Measurements from ENCODE around the gene RARS1. TPM values are rescaled to one million over a fixed set of nuclear protein-coding genes. Genes with fewer than 3 reads are reported as not detected.

RARS1 gene
- polyA plus RNA-seq (2012; ENCODE audit: low read depth, missing spikeins) = 66.4 TPM

GRCh38 chr5:168486136-168486879 is at the start of gene RARS1:
Gene RARS1 (plus strand): TSS chr5:168486471. CDS start chr5:168486499, 28 bp downstream.
- FAIRE-seq (peak; percentile 96), DNase-seq (ENCODE audit: insufficient read length, low spot score) (peak; percentile 79)
- TF ChIP-seq SPI1 (IDR thresholded peaks at IDR 0.05; ENCODE audit: low read depth, low read length) (no peak), POLR2AphosphoS5 (IDR thresholded peaks at IDR 0.05; ENCODE audit: low read depth, low read length) (peak; percentile 97), PAX5 (IDR thresholded peaks at IDR 0.05; ENCODE audit: insufficient read depth, low read length, severe bottlenecking) (no peak), POLR2A (IDR thresholded peaks at IDR 0.05; ENCODE audit: low read depth, low read length) (peak; percentile 97), TAF1 (IDR thresholded peaks at IDR 0.05; ENCODE audit: low read depth, low read length) (peak; percentile 91), POU2F2 (IDR thresholded peaks at IDR 0.05; ENCODE audit: low read depth, low read length) (peak; percentile 71; the same call in 1 of the 2 replicates)

DNA sequence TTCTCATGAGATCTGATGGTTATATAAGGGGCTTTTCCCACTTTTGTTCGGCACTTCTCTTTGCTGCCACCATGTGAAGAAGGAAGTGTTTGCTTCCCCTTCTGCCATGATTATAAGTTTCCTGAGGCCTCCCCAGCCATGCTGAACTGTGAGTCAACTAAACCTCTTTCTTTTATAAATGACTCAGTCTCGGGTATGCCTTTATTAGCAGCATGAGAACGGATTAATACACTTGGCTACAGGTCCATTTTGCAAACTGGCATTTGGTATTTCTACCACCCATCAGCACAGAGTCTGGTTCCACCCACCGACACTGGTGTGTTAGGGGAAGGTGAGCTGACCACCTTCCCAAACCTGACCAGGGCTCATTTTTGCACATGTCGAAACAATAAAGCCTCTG is 47.9 kb upstream of the RARS1 start:
- FAIRE-seq (no peak), DNase-seq (ENCODE audit: insufficient read length, low spot score) (no peak)
- no peak for TF ChIP-seq POLR2AphosphoS5 (IDR thresholded peaks at IDR 0.05; ENCODE audit: low read depth, low read length)
- TF ChIP-seq POU2F2 (IDR thresholded peaks at IDR 0.05; ENCODE audit: low read depth, low read length) = no peak
- TF ChIP-seq SPI1 (IDR thresholded peaks at IDR 0.05; ENCODE audit: low read depth, low read length) = no peak
- TF ChIP-seq POLR2A (IDR thresholded peaks at IDR 0.05; ENCODE audit: low read depth, low read length) = no peak
- TF ChIP-seq TAF1 (IDR thresholded peaks at IDR 0.05; ENCODE audit: low read depth, low read length) = no peak
- no peak for TF ChIP-seq PAX5 (IDR thresholded peaks at IDR 0.05; ENCODE audit: insufficient read depth, low read length, severe bottlenecking)

- FAIRE-seq = no peak
- TF ChIP-seq POLR2AphosphoS5 (IDR thresholded peaks at IDR 0.05; ENCODE audit: low read depth, low read length) = no peak
- no peak for TF ChIP-seq TAF1 (IDR thresholded peaks at IDR 0.05; ENCODE audit: low read depth, low read length)
- TF ChIP-seq POLR2A (IDR thresholded peaks at IDR 0.05; ENCODE audit: low read depth, low read length) = no peak
- no peak for TF ChIP-seq POU2F2 (IDR thresholded peaks at IDR 0.05; ENCODE audit: low read depth, low read length)
- no peak for TF ChIP-seq SPI1 (IDR thresholded peaks at IDR 0.05; ENCODE audit: low read depth, low read length)
- no peak for TF ChIP-seq PAX5 (IDR thresholded peaks at IDR 0.05; ENCODE audit: insufficient read depth, low read length, severe bottlenecking)
- DNase-seq (ENCODE audit: insufficient read length, low spot score) = no peak
These were observed 42.7 kb upstream of the RARS1 start for GRCh38 chr5:168443533-168443932.

DNA sequence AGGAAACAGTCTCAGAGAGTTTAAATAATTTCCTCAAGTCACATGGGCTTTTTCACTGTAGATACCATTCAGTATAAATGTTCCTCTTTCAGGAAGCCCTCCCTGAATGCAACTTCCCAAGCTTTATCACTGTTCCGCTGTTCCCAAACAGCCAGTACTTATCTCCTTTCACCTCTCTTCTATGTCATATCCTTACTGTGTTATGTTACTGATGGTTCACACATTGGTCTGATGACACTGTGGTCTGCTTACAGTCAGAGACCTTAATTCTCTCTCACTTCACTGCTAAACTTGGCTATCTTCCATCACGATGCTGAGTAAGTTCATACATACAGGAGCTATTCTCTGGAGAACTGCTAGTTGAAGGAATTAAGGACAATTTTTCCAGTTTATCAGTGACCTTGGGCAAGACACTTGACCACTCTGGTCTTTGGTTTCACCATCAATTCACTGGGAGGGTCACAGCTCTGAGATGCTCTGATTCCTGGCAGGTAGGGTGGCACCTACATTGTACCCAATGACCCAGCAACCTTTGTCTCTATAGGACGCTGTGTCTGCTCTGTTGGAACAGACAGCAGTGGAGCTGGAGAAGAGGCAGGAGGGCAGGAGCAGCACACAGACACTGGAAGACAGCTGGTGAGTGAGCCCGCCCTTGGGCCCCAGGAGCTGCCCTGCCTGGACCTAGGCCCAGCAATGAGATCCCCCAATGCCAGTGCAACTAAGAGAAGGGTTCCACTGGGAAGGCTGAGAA is 42.1 kb upstream of the RARS1 start:
- no peak for TF ChIP-seq PAX5 (IDR thresholded peaks at IDR 0.05; ENCODE audit: insufficient read depth, low read length, severe bottlenecking)
- no peak for TF ChIP-seq POLR2AphosphoS5 (IDR thresholded peaks at IDR 0.05; ENCODE audit: low read depth, low read length)
- no peak for TF ChIP-seq SPI1 (IDR thresholded peaks at IDR 0.05; ENCODE audit: low read depth, low read length)
- TF ChIP-seq POLR2A (IDR thresholded peaks at IDR 0.05; ENCODE audit: low read depth, low read length) = no peak
- no peak for TF ChIP-seq POU2F2 (IDR thresholded peaks at IDR 0.05; ENCODE audit: low read depth, low read length)
- FAIRE-seq (no peak), DNase-seq (ENCODE audit: insufficient read length, low spot score) (no peak)

GRCh38 chr5:168446983-168447619 is 39.2 kb upstream of the RARS1 start:
- DNase-seq (ENCODE audit: insufficient read length, low spot score) (no peak), FAIRE-seq (no peak)
- TF ChIP-seq POLR2A (IDR thresholded peaks at IDR 0.05; ENCODE audit: low read depth, low read length) (no peak), PAX5 (IDR thresholded peaks at IDR 0.05; ENCODE audit: insufficient read depth, low read length, severe bottlenecking) (no peak), TAF1 (IDR thresholded peaks at IDR 0.05; ENCODE audit: low read depth, low read length) (no peak), POLR2AphosphoS5 (IDR thresholded peaks at IDR 0.05; ENCODE audit: low read depth, low read length) (no peak), SPI1 (IDR thresholded peaks at IDR 0.05; ENCODE audit: low read depth, low read length) (no peak), POU2F2 (IDR thresholded peaks at IDR 0.05; ENCODE audit: low read depth, low read length) (no peak)

DNA sequence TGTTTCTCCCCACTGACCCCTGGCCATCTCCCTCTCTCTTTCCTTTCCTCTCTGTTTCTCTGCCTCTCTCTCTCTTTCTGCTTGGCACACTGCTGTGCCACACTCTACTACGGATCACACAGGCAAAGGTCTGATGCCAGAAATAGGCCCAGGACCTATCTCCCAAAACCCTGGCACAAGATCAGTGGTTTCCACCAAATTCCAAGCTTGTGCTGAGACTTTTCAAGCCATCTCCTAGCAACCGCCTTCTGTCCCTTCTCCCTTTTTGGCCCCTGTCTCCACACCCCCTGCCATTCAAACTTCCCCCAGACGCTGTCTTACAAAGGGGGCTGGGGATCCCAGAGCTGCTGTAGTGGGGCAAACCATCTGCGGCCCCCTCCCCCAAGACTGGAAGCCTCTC is 38.5 kb upstream of the RARS1 start:
- TF ChIP-seq SPI1 (IDR thresholded peaks at IDR 0.05; ENCODE audit: low read depth, low read length) (no peak), POLR2A (IDR thresholded peaks at IDR 0.05; ENCODE audit: low read depth, low read length) (no peak), PAX5 (IDR thresholded peaks at IDR 0.05; ENCODE audit: insufficient read depth, low read length, severe bottlenecking) (no peak), POU2F2 (IDR thresholded peaks at IDR 0.05; ENCODE audit: low read depth, low read length) (no peak), POLR2AphosphoS5 (IDR thresholded peaks at IDR 0.05; ENCODE audit: low read depth, low read length) (no peak), TAF1 (IDR thresholded peaks at IDR 0.05; ENCODE audit: low read depth, low read length) (no peak)
- no peak for DNase-seq (ENCODE audit: insufficient read length, low spot score)
- no peak for FAIRE-seq

GRCh38 chr5:168449166-168449565 is 37.1 kb upstream of the RARS1 start:
- no peak for FAIRE-seq
- no peak for DNase-seq (ENCODE audit: insufficient read length, low spot score)
- TF ChIP-seq SPI1 (IDR thresholded peaks at IDR 0.05; ENCODE audit: low read depth, low read length) (no peak), TAF1 (IDR thresholded peaks at IDR 0.05; ENCODE audit: low read depth, low read length) (no peak), PAX5 (IDR thresholded peaks at IDR 0.05; ENCODE audit: insufficient read depth, low read length, severe bottlenecking) (no peak), POLR2AphosphoS5 (IDR thresholded peaks at IDR 0.05; ENCODE audit: low read depth, low read length) (no peak), POLR2A (IDR thresholded peaks at IDR 0.05; ENCODE audit: low read depth, low read length) (no peak), POU2F2 (IDR thresholded peaks at IDR 0.05; ENCODE audit: low read depth, low read length) (no peak)

- no peak for TF ChIP-seq POU2F2 (IDR thresholded peaks at IDR 0.05; ENCODE audit: low read depth, low read length)
- TF ChIP-seq SPI1 (IDR thresholded peaks at IDR 0.05; ENCODE audit: low read depth, low read length) = no peak
- TF ChIP-seq PAX5 (IDR thresholded peaks at IDR 0.05; ENCODE audit: insufficient read depth, low read length, severe bottlenecking) = no peak
- TF ChIP-seq POLR2AphosphoS5 (IDR thresholded peaks at IDR 0.05; ENCODE audit: low read depth, low read length) = no peak
- no peak for TF ChIP-seq TAF1 (IDR thresholded peaks at IDR 0.05; ENCODE audit: low read depth, low read length)
- TF ChIP-seq POLR2A (IDR thresholded peaks at IDR 0.05; ENCODE audit: low read depth, low read length) = no peak
- FAIRE-seq (no peak), DNase-seq (ENCODE audit: insufficient read length, low spot score) (no peak)
These were observed 34.7 kb upstream of the RARS1 start for GRCh38 chr5:168451565-168451964.

DNA sequence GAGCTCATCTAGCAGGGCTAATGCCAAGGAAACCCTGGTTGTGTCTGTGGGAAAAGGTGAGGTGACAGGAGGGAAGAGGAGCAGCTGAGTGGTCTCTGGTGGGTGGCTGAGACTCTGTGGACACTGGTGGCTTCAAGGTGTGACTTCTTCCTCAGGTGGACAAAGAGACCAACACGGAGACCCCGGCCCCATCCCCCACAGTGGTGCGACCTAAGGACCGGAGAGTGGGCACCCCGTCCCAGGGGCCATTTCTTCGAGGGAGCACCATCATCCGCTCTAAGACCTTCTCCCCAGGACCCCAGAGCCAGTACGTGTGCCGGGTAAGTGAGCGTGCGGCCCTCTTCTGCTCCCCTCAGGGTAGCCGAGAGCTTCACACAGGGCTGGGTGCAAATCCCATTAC is 31.1 kb upstream of the RARS1 start:
- FAIRE-seq (no peak), DNase-seq (ENCODE audit: insufficient read length, low spot score) (no peak)
- TF ChIP-seq TAF1 (IDR thresholded peaks at IDR 0.05; ENCODE audit: low read depth, low read length) (no peak), POLR2A (IDR thresholded peaks at IDR 0.05; ENCODE audit: low read depth, low read length) (no peak), SPI1 (IDR thresholded peaks at IDR 0.05; ENCODE audit: low read depth, low read length) (no peak), POLR2AphosphoS5 (IDR thresholded peaks at IDR 0.05; ENCODE audit: low read depth, low read length) (no peak), POU2F2 (IDR thresholded peaks at IDR 0.05; ENCODE audit: low read depth, low read length) (no peak), PAX5 (IDR thresholded peaks at IDR 0.05; ENCODE audit: insufficient read depth, low read length, severe bottlenecking) (no peak)
